ENCODE data around the gene TMEM165. TPM values are rescaled to one million over a fixed set of nuclear protein-coding genes. Genes with fewer than 3 reads are reported as not detected.
A peak's percentile ranks its signal among the peaks of the same experiment; 100 is the strongest.

The TMEM165 gene
- total RNA-seq, 6 experiments from 2014 or later = 13.3 to 53.0 (median 23.0) TPM

DNA sequence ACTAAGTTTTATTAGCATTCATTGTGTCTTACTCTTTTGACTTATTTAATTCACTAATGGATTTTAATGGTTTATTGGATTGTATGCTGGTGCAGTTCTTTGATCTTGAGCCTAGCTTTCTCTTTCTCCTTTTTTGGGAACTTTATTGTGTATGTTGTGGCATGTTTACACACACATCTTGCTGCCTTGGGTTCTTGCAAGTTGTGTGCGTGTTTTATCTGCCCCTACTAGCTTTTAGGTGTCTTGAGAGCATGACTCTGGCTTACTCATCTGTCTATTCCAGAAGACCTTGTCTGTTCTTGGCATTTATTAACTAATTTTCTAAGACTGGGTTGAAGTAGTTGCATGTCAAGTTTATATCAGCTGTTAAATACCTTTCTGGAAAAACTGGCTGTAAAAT, 2.7 kb downstream of the TMEM165 start:
- Histone ChIP-seq H3K9me3 (no peaks in the 10 kb centered on the region), H3K27me3 (no peaks in the 10 kb centered on the region), H3K36me3 (peaks cover 0 to 4% (median 0%) of the 10 kb centered on the region in 4 donors), H3K4me1 (peaks cover 0 to 23% (median 0%) of the 10 kb centered on the region in 4 donors), H3K4me3 (peak overlapping the region in 2 of 3 donors; percentile 88 to 98), H3K27ac (peak overlapping the region in 2 of 3 donors; percentile 94 to 97)
- WGBS (ENCODE audit: insufficient coverage, low coverage, low lambda C conversion rate, missing lambda C conversion rate) = 64% methylated on average over 1 of the region's 1 CpG
- ATAC-seq (no peak), DNase-seq (no peak)
- TF ChIP-seq POLR2A (IDR thresholded peaks at IDR 0.05) = no peak
- TF ChIP-seq, protein P1, sequence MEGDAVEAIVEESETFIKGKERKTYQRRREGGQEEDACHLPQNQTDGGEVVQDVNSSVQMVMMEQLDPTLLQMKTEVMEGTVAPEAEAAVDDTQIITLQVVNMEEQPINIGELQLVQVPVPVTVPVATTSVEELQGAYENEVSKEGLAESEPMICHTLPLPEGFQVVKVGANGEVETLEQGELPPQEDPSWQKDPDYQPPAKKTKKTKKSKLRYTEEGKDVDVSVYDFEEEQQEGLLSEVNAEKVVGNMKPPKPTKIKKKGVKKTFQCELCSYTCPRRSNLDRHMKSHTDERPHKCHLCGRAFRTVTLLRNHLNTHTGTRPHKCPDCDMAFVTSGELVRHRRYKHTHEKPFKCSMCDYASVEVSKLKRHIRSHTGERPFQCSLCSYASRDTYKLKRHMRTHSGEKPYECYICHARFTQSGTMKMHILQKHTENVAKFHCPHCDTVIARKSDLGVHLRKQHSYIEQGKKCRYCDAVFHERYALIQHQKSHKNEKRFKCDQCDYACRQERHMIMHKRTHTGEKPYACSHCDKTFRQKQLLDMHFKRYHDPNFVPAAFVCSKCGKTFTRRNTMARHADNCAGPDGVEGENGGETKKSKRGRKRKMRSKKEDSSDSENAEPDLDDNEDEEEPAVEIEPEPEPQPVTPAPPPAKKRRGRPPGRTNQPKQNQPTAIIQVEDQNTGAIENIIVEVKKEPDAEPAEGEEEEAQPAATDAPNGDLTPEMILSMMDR (IDR thresholded peaks at IDR 0.05) = no peak
- intact Hi-C loops (cut with DNase I) = no loop called here

DNA sequence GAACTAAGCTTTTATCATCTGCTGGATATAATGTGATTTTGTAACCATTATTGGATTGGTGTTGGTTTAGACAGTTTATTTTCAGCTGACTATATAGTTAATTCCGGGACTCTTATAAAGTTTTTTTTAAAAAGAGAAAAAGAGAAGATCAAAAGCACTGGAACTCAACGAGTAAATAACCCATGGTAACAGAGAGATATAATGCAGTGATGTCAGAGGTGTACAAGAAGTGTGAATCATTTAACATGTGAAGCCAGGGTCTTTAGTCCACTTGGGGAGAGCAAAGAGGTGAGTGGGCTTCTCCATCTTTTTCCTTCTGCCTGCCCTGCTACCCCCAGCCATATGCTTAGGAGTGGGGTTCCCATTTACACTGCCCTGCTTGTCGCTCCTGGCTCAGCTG, 3.2 kb downstream of the TMEM165 start:
- Histone ChIP-seq H3K4me3 (no peak overlapping the region), H3K27ac (no peak overlapping the region), H3K9me3 (no peaks in the 10 kb centered on the region), H3K36me3 (peaks cover 0 to 7% (median 0%) of the 10 kb centered on the region in 4 donors), H3K4me1 (peaks cover 0 to 23% (median 0%) of the 10 kb centered on the region in 4 donors), H3K27me3 (no peaks in the 10 kb centered on the region)
- TF ChIP-seq POLR2A (IDR thresholded peaks at IDR 0.05) = no peak
- TF ChIP-seq, protein P1 (IDR thresholded peaks at IDR 0.05) = no peak
- WGBS (ENCODE audit: insufficient coverage, low coverage, low lambda C conversion rate, missing lambda C conversion rate) = 51% methylated on average over 3 of the region's 3 CpGs
- ATAC-seq (no peak), DNase-seq (no peak)
- intact Hi-C loops (cut with DNase I) = no loop called here

DNA sequence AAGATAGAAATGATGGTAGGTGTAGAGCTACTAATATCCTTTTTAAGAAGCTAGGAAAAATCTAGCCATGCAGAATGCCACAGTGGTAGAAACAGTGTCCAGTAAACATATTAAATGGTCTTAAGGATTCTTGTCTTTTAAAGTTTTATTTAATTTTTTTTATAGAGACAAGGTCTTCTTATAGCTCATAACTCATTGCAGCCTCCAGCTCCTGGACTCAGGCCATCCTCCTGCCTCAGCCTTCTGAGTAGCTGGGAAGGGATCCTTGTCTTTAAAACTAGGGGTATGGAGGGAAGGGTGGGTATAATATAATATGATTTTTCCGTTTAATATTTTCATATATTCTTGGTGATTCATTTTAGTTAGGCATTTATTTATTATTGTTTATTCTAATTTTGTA, 3.8 kb downstream of the TMEM165 start:
- H3K36me3 ChIP-seq = peaks cover 0 to 7% (median 0%) of the 10 kb centered on the region in 4 donors
- ATAC-seq (no peak), DNase-seq (no peak)
- no peak overlapping the region for H3K4me3 ChIP-seq
- intact Hi-C loops (cut with DNase I) = no loop called here
- H3K27me3 ChIP-seq = no peaks in the 10 kb centered on the region
- no peak overlapping the region for H3K27ac ChIP-seq
- no peak for TF ChIP-seq POLR2A (IDR thresholded peaks at IDR 0.05)
- TF ChIP-seq, protein P1 (IDR thresholded peaks at IDR 0.05) = no peak
- 79% methylated on average over 1 of the region's 1 CpG for WGBS (ENCODE audit: insufficient coverage, low coverage, low lambda C conversion rate, missing lambda C conversion rate)
- H3K9me3 ChIP-seq = no peaks in the 10 kb centered on the region
- H3K4me1 ChIP-seq = peaks cover 0 to 23% (median 0%) of the 10 kb centered on the region in 4 donors

DNA sequence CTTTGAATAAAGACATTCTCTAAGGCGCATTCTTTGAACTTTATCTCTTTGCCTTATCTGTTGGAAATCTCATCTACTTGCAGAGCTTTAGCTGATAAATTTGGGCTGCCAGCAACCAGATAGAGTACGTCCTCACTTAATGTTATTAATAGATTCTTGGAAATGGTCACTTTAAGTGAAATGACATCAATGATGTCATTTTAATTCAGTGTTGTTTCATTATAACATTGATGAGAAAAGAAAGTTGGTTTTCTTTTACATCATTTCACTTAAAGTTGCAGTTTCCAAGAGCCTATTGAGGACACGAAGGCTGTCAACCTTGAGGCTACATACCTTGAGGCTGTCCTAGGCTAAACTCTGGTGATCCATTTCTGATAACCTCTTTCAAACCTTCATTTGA, 9.3 kb downstream of the TMEM165 start:
- intact Hi-C loops (cut with DNase I) = no loop called here
- peaks cover 0 to 7% (median 0%) of the 10 kb centered on the region in 4 donors for H3K36me3 ChIP-seq
- no peak for DNase-seq
- H3K27ac ChIP-seq = no peak overlapping the region
- H3K9me3 ChIP-seq = no peaks in the 10 kb centered on the region
- TF ChIP-seq, protein P1 (IDR thresholded peaks at IDR 0.05) = no peak
- WGBS (ENCODE audit: insufficient coverage, low coverage, low lambda C conversion rate, missing lambda C conversion rate) = 82% methylated on average over 3 of the region's 3 CpGs
- H3K27me3 ChIP-seq = no peaks in the 10 kb centered on the region
- H3K4me3 ChIP-seq = no peak overlapping the region
- peaks cover 0 to 4% (median 0%) of the 10 kb centered on the region in 4 donors for H3K4me1 ChIP-seq
- ATAC-seq = no peak

DNA sequence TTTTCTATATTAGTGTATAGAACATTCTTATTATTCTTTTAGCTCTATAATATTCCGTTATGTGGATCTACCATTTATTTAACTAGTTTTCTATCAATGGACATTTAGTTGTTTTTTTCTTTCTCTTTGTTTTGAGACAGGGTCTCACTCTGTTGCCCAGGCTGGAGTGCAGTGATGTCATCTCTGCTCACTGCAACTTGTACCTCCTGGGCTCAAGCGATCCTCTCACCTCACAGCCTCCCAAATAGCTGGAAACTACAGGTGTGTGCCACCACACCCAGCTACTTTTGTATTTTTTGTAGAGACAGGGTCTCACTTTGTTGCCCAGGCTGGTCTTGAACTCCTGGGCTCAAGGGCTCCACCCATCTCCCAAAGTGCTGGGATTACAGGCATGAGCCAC, 10.8 kb downstream of the TMEM165 start:
- intact Hi-C loops (cut with DNase I) = no loop called here
- ATAC-seq (no peak), DNase-seq (no peak)
- H3K4me1 ChIP-seq = peaks cover 0 to 4% (median 0%) of the 10 kb centered on the region in 4 donors
- peaks cover 0 to 6% (median 0%) of the 10 kb centered on the region in 4 donors for H3K36me3 ChIP-seq
- H3K27ac ChIP-seq = no peak overlapping the region
- no peaks in the 10 kb centered on the region for H3K9me3 ChIP-seq
- TF ChIP-seq, protein P1 (IDR thresholded peaks at IDR 0.05) = no peak
- TF ChIP-seq POLR2A (IDR thresholded peaks at IDR 0.05) = no peak
- H3K4me3 ChIP-seq = no peak overlapping the region
- WGBS (ENCODE audit: insufficient coverage, low coverage, low lambda C conversion rate, missing lambda C conversion rate) = 93% methylated on average over 2 of the region's 2 CpGs
- H3K27me3 ChIP-seq = no peaks in the 10 kb centered on the region
